GM21423 (cell line): ENCODE results near the gene VIM.
"Not testable (repeated sequence)": the region's sequence is repeated elsewhere in the genome, so short reads cannot be mapped to it uniquely, and the experiment has no call there.

Experiments
- ATAC-seq: cut with Tn5 transposase; IDR thresholded peaks from one replicate; pipeline ENCODE4 v1.9.1; 2021; ENCODE audit warnings: mild to moderate bottlenecking, moderate library complexity; ENCODE audit not compliant: unreplicated experiment

Gene VIM

DNA sequence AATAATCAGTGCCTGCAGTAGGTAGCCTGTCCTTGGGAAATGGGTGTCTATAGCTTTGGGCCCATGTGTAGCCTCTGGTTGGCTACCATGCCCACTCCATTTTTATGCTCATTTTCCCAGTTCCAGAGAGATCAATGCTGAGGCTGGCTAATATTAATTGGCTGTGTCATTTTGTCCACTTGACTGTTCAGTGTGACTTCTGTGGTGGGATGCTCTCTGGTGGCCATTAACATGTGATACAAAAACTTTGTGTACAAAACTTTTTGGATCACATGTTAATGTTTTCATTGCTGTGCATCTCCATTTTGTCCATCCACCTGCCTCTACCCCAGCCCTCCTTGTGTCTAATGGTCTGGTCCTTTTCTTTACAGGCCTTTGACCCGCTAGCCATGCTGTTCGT lies 22.7 kb downstream of the VIM start:
- no peak for ATAC-seq

DNA sequence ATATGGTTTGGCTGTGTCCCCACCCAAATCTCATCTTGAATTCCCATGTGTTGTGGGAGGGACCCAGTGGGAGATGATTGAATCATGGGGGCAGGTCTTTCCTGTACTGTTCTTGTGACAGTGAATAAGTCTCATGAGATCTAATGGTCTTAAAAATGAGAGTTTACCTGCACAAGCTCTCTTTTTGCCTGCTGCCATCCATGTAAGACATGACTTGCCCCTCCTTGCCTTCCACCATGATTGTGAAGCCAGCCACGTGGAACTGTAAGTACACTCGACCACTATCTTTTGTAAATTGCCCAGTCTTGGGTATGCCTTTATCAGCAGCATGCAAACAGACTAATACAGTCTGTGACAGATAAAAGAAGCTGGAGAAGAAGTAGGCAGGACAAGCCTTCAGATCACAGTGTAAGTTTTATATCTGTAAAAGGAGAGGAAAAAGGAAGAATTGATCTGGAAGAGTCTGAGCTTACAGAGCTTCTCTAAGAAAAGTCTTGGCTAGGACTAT lies 26.6 kb downstream of the VIM start:
- ATAC-seq: not testable (repeated sequence)

DNA sequence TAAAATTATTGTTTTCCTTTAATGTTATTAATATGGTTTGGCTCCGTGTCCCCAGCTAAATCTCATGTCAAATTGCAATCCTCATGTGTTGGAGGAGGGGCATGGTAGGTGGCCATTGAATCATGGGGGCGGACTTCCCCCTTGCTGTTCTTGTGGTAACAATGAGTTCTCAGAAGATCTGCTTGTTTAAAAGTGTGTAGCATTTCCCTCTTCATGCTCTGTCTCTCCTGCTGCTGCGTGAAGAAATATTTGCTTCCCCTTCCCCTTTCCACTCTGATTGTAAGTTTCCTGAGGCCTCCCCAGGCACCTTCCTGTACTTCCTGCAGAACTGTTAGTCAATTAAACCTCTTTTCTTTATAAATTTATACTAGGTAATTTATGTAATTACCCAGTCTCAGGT lies 27.5 kb downstream of the VIM start:
- no peak for ATAC-seq

DNA sequence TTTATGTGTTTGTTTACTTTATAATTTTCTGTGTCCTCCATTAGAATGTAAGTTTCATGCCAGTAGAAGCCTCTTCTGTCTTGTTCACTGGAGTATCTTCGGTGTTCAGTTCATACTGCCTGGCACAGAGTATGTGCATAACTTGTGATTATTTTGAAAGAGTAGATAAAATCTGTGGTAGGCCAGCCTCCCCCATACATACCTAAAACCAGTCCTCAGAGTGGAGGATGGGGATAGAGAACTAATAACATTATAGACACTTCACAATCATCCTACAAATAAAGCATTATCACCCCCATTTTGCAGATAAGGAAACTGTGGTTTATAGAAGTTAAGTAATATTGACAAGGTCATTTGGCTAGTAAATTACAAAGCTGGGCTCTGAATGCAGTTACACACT lies 28.0 kb downstream of the VIM start:
- no peak for ATAC-seq

DNA sequence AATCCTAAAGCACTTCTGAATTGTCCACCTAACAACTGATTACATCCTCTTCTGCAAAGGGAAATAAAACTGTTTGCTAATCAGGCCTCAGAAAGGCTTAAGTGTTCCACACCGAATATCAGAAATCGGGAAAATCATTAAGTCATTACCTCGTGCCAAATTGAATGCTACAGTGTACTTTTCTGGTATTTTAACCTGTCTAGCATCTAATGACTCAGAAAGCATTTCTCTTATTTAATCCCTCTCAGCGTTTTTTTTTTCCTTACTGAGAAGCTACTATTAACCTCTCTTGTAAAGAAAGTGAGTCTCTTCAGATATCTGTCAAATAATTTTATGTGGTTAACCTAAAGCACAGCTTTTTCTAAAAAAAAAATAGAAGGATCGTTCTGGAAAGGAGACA lies 28.6 kb downstream of the VIM start:
- no peak for ATAC-seq

DNA sequence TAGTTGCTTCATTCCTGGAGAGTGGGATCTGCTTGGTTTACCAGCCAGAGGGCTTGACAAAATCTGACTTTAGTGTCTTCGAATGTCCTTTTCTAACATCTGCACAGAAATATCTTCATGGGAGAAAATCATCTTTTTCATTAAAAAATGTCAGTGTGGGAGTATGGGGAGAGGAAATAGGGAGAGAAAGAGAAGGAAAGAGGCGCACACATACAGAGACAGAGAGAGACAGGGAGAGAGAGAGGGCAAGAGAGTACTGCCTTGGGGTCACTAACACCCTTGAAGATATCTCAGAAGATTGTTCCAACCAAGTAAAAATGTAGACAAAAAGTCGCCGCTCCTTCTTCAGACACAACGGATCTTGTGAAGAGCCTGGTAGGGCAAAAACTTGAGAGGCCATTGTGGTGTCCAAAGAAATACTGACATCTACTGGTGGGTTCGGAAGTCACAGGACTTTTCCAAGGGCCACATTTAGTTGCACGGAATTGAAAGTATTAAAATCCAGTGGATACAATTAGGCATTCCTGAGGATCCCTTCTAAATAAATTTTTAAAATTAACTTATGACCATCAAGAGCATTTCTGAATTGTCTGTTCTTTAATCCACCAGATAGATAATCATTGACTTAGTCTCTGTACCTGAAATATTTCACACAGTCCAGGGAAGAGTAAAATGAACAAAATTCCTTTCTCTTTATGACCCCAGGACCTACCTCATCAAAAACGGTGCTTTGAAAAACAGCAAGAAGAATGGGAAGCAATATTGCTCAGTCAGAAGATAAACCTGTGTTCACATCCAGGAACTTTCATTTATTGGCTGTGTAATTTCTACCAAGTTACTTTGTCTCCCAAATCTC lies 29.7 kb downstream of the VIM start:
- ATAC-seq: peak; percentile 80

DNA sequence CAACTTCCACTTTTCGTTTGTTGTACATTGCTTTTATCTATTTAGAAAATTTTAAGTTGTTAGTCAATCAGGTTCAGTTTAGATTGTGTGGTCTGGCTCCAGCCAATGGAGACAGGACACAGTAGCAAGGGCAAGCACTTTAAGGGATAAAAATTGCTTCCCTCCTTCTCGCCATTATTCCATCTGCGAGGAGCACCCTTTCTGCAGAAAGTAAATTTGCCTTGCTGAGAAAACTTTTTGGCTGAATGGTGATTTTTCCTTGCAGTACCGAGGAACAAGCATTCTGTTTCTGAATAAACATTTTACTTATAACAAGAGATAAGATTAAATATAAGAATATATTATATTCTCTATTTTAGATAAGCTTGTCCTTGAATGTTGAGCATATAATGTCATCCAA lies 34.5 kb downstream of the VIM start:
- no peak for ATAC-seq

DNA sequence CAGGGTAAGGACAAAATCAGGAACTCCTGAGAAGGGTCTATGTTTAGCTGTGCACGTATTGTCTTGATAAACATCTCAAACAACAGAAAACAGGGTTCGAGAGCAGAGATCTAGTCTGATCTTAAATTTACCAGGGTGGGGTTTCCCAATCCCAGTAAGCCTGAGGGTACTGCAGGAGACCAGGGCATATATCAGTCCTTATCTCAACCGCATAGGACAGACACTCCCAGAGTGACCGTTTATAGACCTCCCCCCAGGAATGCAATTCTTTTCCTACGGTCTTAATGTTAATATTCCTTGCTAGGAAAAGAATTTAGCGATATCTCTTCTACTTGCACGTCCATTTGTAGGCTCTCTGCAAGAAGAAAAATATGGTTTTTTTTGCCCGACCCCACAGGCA lies 35.5 kb downstream of the VIM start:
- ATAC-seq: no peak

DNA sequence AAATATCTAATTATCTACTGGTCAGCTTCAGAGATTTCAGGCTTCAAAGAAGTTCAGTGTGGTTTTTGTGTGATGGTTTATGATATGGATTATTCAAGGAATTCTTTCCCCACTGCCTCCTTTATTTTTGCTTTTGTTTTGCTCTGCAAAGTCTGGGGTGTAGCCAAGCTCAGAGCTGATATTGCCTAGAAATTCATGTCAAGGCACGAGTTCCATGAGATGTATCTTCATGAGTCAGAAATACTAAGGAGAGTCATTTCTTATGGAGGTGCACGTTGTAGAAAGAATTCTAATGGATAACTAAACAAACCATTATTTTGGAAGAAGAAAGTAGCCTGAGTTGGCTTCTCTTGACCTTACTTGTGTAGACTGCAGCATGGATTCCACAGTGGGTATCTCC lies 37.4 kb downstream of the VIM start:
- no peak for ATAC-seq

DNA sequence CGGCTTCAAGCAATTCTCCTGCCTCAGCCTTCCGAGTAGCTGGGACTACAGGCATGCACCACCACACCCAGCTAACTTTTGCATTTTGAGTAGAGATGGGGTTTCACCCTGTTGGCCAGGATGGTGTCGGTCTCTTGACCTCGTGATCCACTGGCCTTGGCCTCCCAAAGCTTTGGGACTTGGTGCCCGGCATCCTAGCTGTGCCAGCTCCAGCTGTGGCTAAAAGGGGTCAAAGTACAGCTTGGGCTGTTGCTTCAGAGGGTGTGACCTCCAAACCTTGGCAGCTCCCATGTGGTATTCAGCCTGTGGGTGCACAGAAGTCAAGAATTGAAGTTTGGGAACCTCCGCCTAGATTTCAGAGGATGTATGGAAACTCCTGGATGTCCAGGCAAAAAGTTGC lies 38.5 kb downstream of the VIM start:
- ATAC-seq: not testable (repeated sequence)

DNA sequence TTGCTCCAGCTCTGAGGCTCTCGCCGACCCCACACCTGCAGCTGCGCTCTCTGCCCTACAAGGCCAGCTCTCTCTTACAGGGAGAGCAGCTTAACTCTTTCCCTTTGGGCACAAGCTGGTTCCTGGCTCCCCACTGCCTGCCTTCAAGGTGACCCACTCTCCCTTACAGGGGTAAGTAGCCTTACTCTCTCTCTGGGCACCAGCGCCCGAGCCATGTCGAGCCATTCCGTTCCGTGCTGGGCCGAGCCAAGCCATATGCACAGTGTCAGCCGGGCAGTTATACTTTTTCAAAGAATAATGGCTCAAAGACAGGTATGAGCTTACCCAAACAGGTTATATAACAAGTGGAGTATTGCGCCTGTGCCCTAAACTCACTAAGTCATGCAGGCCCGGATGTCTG lies 44.6 kb downstream of the VIM start:
- no peak for ATAC-seq

DNA sequence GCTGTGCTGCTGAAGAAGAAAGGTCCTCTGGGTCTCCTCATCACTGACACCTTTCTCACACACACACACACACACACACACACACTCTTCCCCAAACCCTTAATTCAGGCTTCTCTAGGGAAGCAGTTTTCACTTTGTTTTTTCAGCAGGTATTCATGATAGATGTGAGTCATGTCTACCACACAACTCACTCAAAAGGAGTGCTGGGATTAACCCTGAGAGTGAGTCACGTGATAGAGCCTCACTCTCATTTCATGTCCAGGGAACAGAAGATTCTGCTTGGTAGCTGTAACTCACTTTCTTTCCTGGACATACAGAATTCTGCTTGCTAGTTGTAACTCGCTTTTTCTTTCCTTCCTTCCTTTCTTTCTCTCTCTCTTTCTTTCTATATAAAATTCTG lies 45.4 kb downstream of the VIM start:
- ATAC-seq: no peak

DNA sequence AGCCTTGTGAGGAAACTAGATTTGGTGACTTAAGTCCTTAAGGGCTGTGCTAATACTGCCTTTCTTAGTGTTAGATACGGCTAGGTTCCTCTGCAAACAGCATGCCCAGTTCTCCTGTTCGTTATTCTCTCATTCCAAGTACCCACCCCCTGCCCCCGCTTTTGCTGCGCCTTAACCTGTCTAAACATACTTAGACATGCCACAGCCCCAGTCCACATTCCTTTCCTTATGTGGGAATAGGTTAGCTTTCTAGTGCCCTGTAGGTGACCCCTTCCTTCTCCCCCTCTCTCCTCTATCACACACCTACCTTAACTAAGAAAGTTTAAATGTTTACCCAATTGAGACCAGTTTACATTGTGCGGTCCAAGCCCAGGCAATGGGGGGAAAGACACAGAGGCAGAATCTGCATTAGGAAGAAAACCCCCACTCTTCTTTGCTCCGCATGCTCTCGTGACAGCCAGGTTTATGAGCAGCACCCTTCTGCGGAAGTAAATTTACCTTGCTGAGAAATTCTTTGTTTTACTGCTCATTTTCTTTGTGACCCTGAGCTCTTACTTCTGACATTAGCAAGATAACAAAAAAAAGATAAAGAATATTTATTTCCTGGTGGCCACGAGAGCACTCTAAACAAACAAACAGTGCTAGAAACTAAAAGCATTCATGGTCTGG lies 48.8 kb downstream of the VIM start:
- no peak for ATAC-seq

DNA sequence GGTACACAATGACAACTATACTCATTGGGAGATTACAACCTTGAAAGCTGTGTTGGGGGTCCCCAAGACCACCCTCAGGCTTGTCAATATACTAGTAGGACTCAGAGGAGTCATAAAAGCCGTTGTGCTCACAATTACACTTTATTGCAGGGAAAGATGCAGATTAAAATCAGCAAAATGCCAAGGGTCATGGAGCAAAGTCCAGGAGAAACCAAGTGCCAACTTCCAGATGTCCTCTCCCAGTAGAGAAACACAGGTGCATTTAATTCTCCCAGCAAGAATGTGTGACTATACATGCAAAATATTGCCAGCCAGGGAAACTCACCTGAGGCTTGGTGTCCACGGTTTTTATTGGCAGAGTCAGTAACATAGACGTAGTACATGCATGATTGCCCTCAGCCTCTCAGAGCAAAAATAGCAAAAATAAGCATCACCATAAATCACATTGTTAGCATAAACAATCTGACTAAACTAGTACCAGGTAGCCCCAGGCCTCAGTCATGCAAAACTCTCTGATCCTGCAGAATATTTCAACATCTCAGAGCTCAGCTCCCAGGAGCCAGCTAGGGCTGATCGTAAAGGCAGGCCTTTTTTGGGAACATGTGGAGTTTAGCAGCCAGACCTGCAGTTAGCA lies 50.7 kb downstream of the VIM start:
- ATAC-seq: no peak

DNA sequence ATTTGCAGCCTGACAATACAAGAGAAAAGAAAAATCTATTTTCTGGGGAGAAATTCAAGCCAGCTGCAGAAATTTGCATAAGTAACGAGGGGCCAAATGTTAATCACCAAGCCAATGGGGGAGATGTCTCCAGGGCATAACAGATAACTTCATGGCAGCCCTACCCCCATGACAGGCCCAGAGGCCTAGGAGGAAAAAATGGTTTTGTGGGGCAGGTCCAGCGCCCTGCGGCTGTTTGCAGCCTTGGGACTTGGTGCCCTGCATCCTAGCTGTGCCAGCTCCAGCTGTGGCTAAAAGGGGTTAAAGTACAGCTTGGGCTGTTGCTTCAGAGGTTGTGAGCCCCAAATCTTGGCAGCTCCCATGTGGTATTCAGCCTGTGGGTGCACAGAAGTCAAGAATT lies 54.3 kb downstream of the VIM start:
- no peak for ATAC-seq

DNA sequence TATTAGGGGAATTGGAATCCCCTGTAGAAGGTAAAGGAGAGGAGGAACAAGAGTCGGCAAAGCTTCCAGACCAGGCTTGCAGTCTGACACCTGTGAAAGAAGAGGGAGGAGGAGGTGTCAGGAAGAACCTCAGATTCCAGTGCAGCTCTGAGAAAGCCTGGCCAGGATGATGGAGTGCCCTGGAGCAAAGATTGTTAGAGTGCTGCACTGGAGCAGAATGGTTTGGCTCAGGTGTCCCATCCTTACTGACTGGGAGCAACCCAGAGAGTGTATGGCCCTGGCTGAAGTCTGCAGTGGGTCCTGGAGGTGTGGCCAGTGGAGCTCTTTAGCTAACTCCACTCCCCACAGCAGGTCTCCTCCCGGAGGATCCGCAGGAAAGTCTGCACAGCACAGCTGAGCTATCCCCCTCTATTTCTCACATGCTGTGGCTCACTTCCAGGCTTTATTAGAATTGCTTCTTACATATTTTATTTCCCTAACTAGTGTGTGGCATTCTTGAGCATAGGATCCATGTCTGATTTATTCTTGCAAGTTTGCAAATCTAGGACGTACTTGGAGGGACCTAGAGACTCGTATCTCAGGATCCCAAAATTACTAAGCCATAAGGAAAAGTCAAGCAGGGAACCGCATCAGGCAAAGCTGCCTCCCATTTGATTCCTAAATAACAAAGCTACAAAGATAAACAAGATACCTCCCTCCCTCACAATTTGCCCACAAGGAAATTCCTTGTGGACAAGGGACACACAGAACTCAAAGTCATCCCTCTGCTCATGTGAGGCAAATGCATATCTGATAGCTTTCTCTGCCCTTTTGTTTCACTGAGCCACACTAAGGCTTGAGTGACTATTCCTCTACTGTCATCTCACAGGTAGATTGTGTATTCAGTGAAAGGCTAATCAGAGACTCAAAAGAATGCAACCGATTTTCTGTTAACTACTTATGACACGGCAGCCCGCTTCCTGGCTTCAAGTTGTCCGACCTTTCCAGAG lies 58.8 kb downstream of the VIM start:
- ATAC-seq: no peak
